ENCODE measurements around the gene SGPP2. TPM values are rescaled to one million over a fixed set of nuclear protein-coding genes. Genes with fewer than 3 reads are reported as not detected.
A peak's percentile ranks its signal among the peaks of the same experiment; 100 is the strongest.

The SGPP2 gene
- total and polyA plus RNA-seq, 2 donors from 2014 or later, result 8.2 to 89.8 TPM

DNA sequence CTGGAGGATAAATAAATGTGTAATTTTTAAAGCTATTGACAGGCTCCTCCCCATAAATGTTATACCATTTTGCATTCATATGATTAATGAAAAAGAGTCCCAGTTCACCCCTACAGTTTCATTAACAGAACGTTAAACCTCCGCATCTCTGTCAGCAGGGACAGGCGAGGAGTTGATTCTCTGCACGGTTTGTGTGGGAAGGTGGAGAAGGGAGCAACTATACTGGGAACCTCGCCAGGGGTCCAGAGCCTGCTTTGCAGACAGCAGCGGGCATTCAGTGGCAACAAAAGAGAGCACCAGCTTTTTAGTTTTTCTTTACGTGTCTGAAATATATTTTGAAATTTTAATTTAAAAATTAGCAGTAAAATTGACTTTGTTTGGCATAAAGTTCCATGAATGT is 130.2 kb downstream of the SGPP2 start:
- TF ChIP-seq CTCF (IDR thresholded peaks at IDR 0.05; ENCODE audit: borderline replicate concordance, extremely low read depth, insufficient read depth), result no peak
- no peak for FAIRE-seq
- H3K4me3 ChIP-seq (ENCODE audit: low read length in 3 of 3), result no peak overlapping the region

DNA sequence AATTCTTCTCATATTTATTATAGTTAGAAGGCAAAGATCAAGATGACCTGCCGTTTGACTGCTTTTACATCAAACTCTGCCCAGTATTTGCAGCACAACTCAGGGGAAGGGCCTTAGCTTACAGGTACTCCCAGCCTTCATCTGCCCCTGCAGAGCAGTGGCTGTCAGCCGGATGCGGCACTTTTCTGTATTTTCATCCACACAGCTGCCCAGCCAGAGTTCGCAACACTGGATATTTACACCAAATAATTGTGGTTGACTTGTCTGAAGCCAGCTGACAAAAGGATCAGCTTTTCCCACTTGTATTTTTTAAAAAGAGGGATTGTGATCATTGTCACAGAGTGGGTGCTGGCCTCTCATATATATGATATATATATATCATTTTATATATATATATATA is 136.8 kb downstream of the SGPP2 start:
- Histone ChIP-seq H3K4me3 (ENCODE audit: low read length in 3 of 3) (no peak overlapping the region), H3K9me3 (ENCODE audit: control insufficient read depth in 2 of 3, insufficient read depth in 1 of 3, low read length in 3 of 3) (no peaks in the 10 kb centered on the region), H3K27me3 (ENCODE audit: control insufficient read depth, insufficient read depth, low read length) (no peaks in the 10 kb centered on the region), H3K36me3 (ENCODE audit: control insufficient read depth in 2 of 3, insufficient read depth in 3 of 3, low read length in 3 of 3) (no peaks in the 10 kb centered on the region), H3K27ac (ENCODE audit: low read depth in 2 of 2, low read length in 2 of 2) (no peak overlapping the region), H3K4me1 (ENCODE audit: control insufficient read depth in 2 of 3, insufficient read depth in 2 of 3, low read depth in 1 of 3, low read length in 3 of 3) (peaks cover 0 to 2% (median 0%) of the 10 kb centered on the region in 3 donors), H3K9ac (ENCODE audit: low read length in 3 of 3) (no peak overlapping the region)
- no peak for FAIRE-seq
- no peak for TF ChIP-seq CTCF (IDR thresholded peaks at IDR 0.05; ENCODE audit: borderline replicate concordance, extremely low read depth, insufficient read depth)
- intact Hi-C loops (cut with DNase I), result no loop called here
- DNase-seq, result no peak

More for the DNA sequence above, 130.2 kb downstream of the SGPP2 start:
- H3K4me1 ChIP-seq (ENCODE audit: control insufficient read depth in 2 of 3, insufficient read depth in 2 of 3, low read depth in 1 of 3, low read length in 3 of 3), result no peaks in the 10 kb centered on the region
- DNase-seq, result no peak
- H3K9me3 ChIP-seq (ENCODE audit: control insufficient read depth in 2 of 3, insufficient read depth in 1 of 3, low read length in 3 of 3), result no peaks in the 10 kb centered on the region
- no peak overlapping the region for H3K27ac ChIP-seq (ENCODE audit: low read depth in 2 of 2, low read length in 2 of 2)
- intact Hi-C loops (cut with DNase I), result no loop called here
- no peaks in the 10 kb centered on the region for H3K27me3 ChIP-seq (ENCODE audit: control insufficient read depth, insufficient read depth, low read length)
- no peak overlapping the region for H3K9ac ChIP-seq (ENCODE audit: low read length in 3 of 3)
- H3K36me3 ChIP-seq (ENCODE audit: control insufficient read depth in 2 of 3, insufficient read depth in 3 of 3, low read length in 3 of 3), result no peaks in the 10 kb centered on the region

GRCh38 chr2:222561817-222562645 is 137.7 kb downstream of the SGPP2 start:
- DNase-seq (peak in 4 of 5 donors; percentile 68 to 91 (median 85)), FAIRE-seq (no peak)
- H3K27me3 ChIP-seq (ENCODE audit: control insufficient read depth, insufficient read depth, low read length), result no peaks in the 10 kb centered on the region
- H3K9me3 ChIP-seq (ENCODE audit: control insufficient read depth in 2 of 3, insufficient read depth in 1 of 3, low read length in 3 of 3), result no peaks in the 10 kb centered on the region
- no peak overlapping the region for H3K4me3 ChIP-seq (ENCODE audit: low read length in 3 of 3)
- peaks cover 0 to 2% (median 0%) of the 10 kb centered on the region in 3 donors for H3K4me1 ChIP-seq (ENCODE audit: control insufficient read depth in 2 of 3, insufficient read depth in 2 of 3, low read depth in 1 of 3, low read length in 3 of 3)
- no peak overlapping the region for H3K9ac ChIP-seq (ENCODE audit: low read length in 3 of 3)
- H3K36me3 ChIP-seq (ENCODE audit: control insufficient read depth in 2 of 3, insufficient read depth in 3 of 3, low read length in 3 of 3), result no peaks in the 10 kb centered on the region
- intact Hi-C loops (cut with DNase I), result no loop called here
- H3K27ac ChIP-seq (ENCODE audit: low read depth in 2 of 2, low read length in 2 of 2), result no peak overlapping the region
- TF ChIP-seq CTCF (IDR thresholded peaks at IDR 0.05; ENCODE audit: borderline replicate concordance, extremely low read depth, insufficient read depth), result peak; percentile 49
